Liver (tissue), 9 donors: Measurements from ENCODE around the gene PPP1R13B. TPM values are rescaled to one million over a fixed set of nuclear protein-coding genes. Genes with fewer than 3 reads are reported as not detected.

ENCODE experiments used
- DNase-seq: peaks from one replicate; pipeline ENCODE4 v3.0.0-alpha.2; 2017; ENCODE audit warnings: low spot score
- H3K27ac ChIP-seq, 2 donors: one replicate each; pipeline ENCODE4 v1.7.0; 2013; ENCODE audit warnings: inconsistent platforms in 2 of 2, low read length in 2 of 2, control low read depth in 1 of 2, low read depth in 1 of 2, mild to moderate bottlenecking in 1 of 2
- H3K27me3 ChIP-seq, 4 donors: one replicate each; pipeline versions ENCODE4 v1.6.1 to v1.7.0; 2013; ENCODE audit warnings: low read length in 3 of 4, inconsistent platforms in 1 of 4, mild to moderate bottlenecking in 1 of 4, moderate library complexity in 1 of 4; ENCODE audit not compliant: control insufficient read depth in 4 of 4, insufficient read depth in 4 of 4
- H3K36me3 ChIP-seq, 4 donors: one replicate each; pipeline versions ENCODE4 v1.6.1 to v1.7.0; 2013; ENCODE audit warnings: low read length in 3 of 4, mild to moderate bottlenecking in 3 of 4, low read depth in 1 of 4, moderate library complexity in 1 of 4; ENCODE audit not compliant: control insufficient read depth in 4 of 4, insufficient read depth in 3 of 4
- H3K4me1 ChIP-seq, 4 donors: one replicate each; pipeline versions ENCODE4 v1.6.1 to v1.7.0; 2013; ENCODE audit warnings: low read length in 3 of 4, mild to moderate bottlenecking in 3 of 4, moderate library complexity in 1 of 4; ENCODE audit not compliant: control insufficient read depth in 4 of 4, insufficient read depth in 4 of 4
- H3K4me3 ChIP-seq, 3 donors: one replicate each; pipeline versions ENCODE4 v1.6.1 to v1.7.0; 2013; ENCODE audit warnings: low read length in 3 of 3, control low read depth in 1 of 3, low read depth in 1 of 3, mild to moderate bottlenecking in 1 of 3
- H3K9ac ChIP-seq, 2 donors: one replicate each; pipeline ENCODE4 v1.7.0; 2013; ENCODE audit warnings: low read length in 2 of 2, mild to moderate bottlenecking in 2 of 2, moderate library complexity in 2 of 2, control low read depth in 1 of 2, low read depth in 1 of 2
- H3K9me3 ChIP-seq, 4 donors: one replicate each; pipeline versions ENCODE4 v1.6.1 to v1.7.0; 2013; ENCODE audit warnings: low read length in 3 of 4; ENCODE audit not compliant: control insufficient read depth in 4 of 4
- ATF3 ChIP-seq: IDR thresholded peaks from 2 replicates; pipeline ENCODE4 v1.6.1; 2016; ENCODE audit warnings: antibody characterized with exemption
- CTCF ChIP-seq: fragments of 150-350 bp; IDR thresholded peaks from 2 replicates; pipeline ENCODE4 v1.5.1; 2017; ENCODE audit warnings: improper control_type of control experiment, low read depth, low read length; ENCODE audit not compliant: missing input control
- EGR1 ChIP-seq, 2 donors: IDR thresholded peaks; 2 replicates each; pipeline ENCODE4 v1.6.1; 2016 to 2018; ENCODE audit warnings: antibody characterized with exemption in 2 of 2, low read depth in 2 of 2
- FOXA1 ChIP-seq: IDR thresholded peaks from 2 replicates; pipeline ENCODE4 v1.6.1; 2016; ENCODE audit warnings: antibody characterized with exemption
- GABPA ChIP-seq, 2 donors: IDR thresholded peaks in 1 of 2; conservative IDR thresholded peaks in 1 of 2; 2 replicates each; pipeline ENCODE4 v1.6.1; 2016; ENCODE audit warnings: antibody characterized with exemption in 2 of 2, mild to moderate bottlenecking in 1 of 2, moderate library complexity in 1 of 2
- HNF4A ChIP-seq, 2 donors: conservative IDR thresholded peaks; 2 replicates each; pipeline ENCODE4 v1.6.1; 2016; ENCODE audit warnings: antibody characterized with exemption in 2 of 2, mild to moderate bottlenecking in 2 of 2
- HNF4G ChIP-seq: IDR thresholded peaks from 2 replicates; pipeline ENCODE4 v1.6.1; 2016; ENCODE audit warnings: antibody characterized with exemption
- JUND ChIP-seq, 2 donors: IDR thresholded peaks; 2 replicates each; pipeline ENCODE4 v1.6.1; 2016; ENCODE audit warnings: antibody characterized with exemption in 2 of 2
- MAX ChIP-seq: IDR thresholded peaks from 2 replicates; pipeline ENCODE4 v1.6.1; 2016; ENCODE audit warnings: antibody characterized with exemption
- NR2F2 ChIP-seq: IDR thresholded peaks from 2 replicates; pipeline ENCODE4 v1.6.1; 2016; ENCODE audit warnings: antibody characterized with exemption
- RAD21 ChIP-seq, 2 donors: IDR thresholded peaks; 2 replicates each; pipeline ENCODE4 v1.6.1; 2016; ENCODE audit warnings: antibody characterized with exemption in 2 of 2, mild to moderate bottlenecking in 2 of 2
- REST ChIP-seq: IDR thresholded peaks from 2 replicates; pipeline ENCODE4 v1.6.1; 2016; ENCODE audit warnings: antibody characterized with exemption, mild to moderate bottlenecking
- RXRA ChIP-seq, 2 donors: IDR thresholded peaks; 2 replicates each; pipeline ENCODE4 v1.6.1; 2017 to 2018; ENCODE audit warnings: antibody characterized with exemption in 2 of 2, mild to moderate bottlenecking in 1 of 2
- SP1 ChIP-seq: IDR thresholded peaks from 2 replicates; pipeline ENCODE4 v1.6.1; 2018; ENCODE audit warnings: antibody characterized with exemption, mild to moderate bottlenecking
- TAF1 ChIP-seq: conservative IDR thresholded peaks from 2 replicates; pipeline ENCODE4 v1.6.1; 2016; ENCODE audit warnings: antibody characterized with exemption, mild to moderate bottlenecking
- ZBTB33 ChIP-seq: IDR thresholded peaks from 2 replicates; pipeline ENCODE4 v1.6.1; 2016; ENCODE audit warnings: antibody characterized with exemption
- WGBS: extraction: QIAGEN DNeasy Blood & Tissue Kit; methylation state at CpG from one replicate; pipeline ENCODE4 v1.1.7; 2013; 5-methylcytosine and 5-hydroxymethylcytosine counted together
- polyA plus RNA-seq, 2 donors: library from polyadenylated mRNA; stranded (reverse) in 1 of 2; unstranded in 1 of 2; fragments of 200-250 nt in 1 of 2; fragments of >200 nt in 1 of 2; fragmentation: Nextera tagmentation in 1 of 2; extraction: Ambion mirVana in 1 of 2; gene quantifications; one replicate each; pipeline versions ENCODE4 v1.2.1 to v1.2.3, GENCODE V29; 2013 to 2015
- total RNA-seq, 2 donors: library from RNA; depleted of rRNA; stranded (reverse); fragments of >200 nt; gene quantifications; one replicate each; pipeline ENCODE4 v1.2.3, GENCODE V29; 2014
- donor health status: healthy.
- donor health status: healthy.
- donor health status: healthy.
- donor health status: healthy.
- donor health status: healthy.

Gene PPP1R13B
- total and polyA plus RNA-seq, 4 donors: 3.2 to 15.1 (median 5.1) TPM

- H3K9ac ChIP-seq: no peak overlapping the region
- H3K4me1 ChIP-seq: peaks cover 5 to 18% (median 9%) of the 10 kb centered on the region in 4 donors
- H3K27me3 ChIP-seq: no peaks in the 10 kb centered on the region
- no peak overlapping the region for H3K4me3 ChIP-seq
- WGBS: 93% methylated on average over 10 of the region's 10 CpGs
- no peaks in the 10 kb centered on the region for H3K36me3 ChIP-seq
- DNase-seq: no peak
- TF ChIP-seq SP1: no peak
- no peak for TF ChIP-seq RXRA (IDR thresholded peaks at IDR 0.05)
- no peak for TF ChIP-seq HNF4G
- no peak for TF ChIP-seq FOXA1
- no peak for TF ChIP-seq ZBTB33
- no peak for TF ChIP-seq GABPA (IDR thresholded peaks at IDR 0.05 in 1 of 2, conservative IDR thresholded peaks at IDR 0.05 in 1 of 2)
- no peak for TF ChIP-seq ATF3
- no peak for TF ChIP-seq HNF4A (conservative IDR thresholded peaks at IDR 0.05)
- TF ChIP-seq JUND (IDR thresholded peaks at IDR 0.05): no peak
- TF ChIP-seq NR2F2: no peak
- TF ChIP-seq RAD21 (IDR thresholded peaks at IDR 0.05): no peak
- TF ChIP-seq EGR1 (IDR thresholded peaks at IDR 0.05; ENCODE audit: low read depth in 2 of 2): no peak
- no peak for TF ChIP-seq REST
- TF ChIP-seq TAF1: no peak
- TF ChIP-seq CTCF: no peak
- TF ChIP-seq MAX: no peak
- H3K27ac ChIP-seq: no peak overlapping the region
- no peaks in the 10 kb centered on the region for H3K9me3 ChIP-seq
These were observed 19.6 kb upstream of the PPP1R13B start for GRCh38 chr14:103867020-103867419.

GRCh38 chr14:103863245-103863644 lies 15.9 kb upstream of the PPP1R13B start:
- 68% methylated on average over 6 of the region's 6 CpGs for WGBS
- no peak overlapping the region for H3K9ac ChIP-seq
- H3K4me1 ChIP-seq: peaks cover 2 to 16% (median 9%) of the 10 kb centered on the region in 4 donors
- no peak for DNase-seq
- H3K4me3 ChIP-seq: no peak overlapping the region
- H3K27me3 ChIP-seq: no peaks in the 10 kb centered on the region
- no peak overlapping the region for H3K27ac ChIP-seq
- no peaks in the 10 kb centered on the region for H3K9me3 ChIP-seq
- no peaks in the 10 kb centered on the region for H3K36me3 ChIP-seq
- TF ChIP-seq CTCF (no peak), MAX (no peak), GABPA (IDR thresholded peaks at IDR 0.05 in 1 of 2, conservative IDR thresholded peaks at IDR 0.05 in 1 of 2) (no peak), RXRA (IDR thresholded peaks at IDR 0.05) (no peak)
